RWPE1 (cell line): ENCODE results near the gene TECPR2.

Source experiments
- CTCF ChIA-PET: fragments of 350-600 bp; sonication (Branson Sonifier 250); formaldehyde crosslinking; extraction: SDS; loops from one replicate; lab custom pipeline; 2021; lab: Yijun Ruan, JAX
- POLR2A ChIA-PET: fragments of 400-600 bp; formaldehyde crosslinking; extraction: SDS; loops from one replicate; lab custom pipeline; 2020; ENCODE audit warnings: antibody characterized with exemption; ENCODE audit not compliant: low non-redundant PET; lab: Yijun Ruan, JAX
- DNase-seq: peaks from one replicate; pipeline ENCODE4 v3.0.0; 2012; ENCODE audit warnings: low spot score
- H3K27ac ChIP-seq: fragments of 450-650 bp; 2 replicates; pipeline ENCODE4 v1.5.1; 2017
- TF ChIP-seq, protein P1 (sequence below): fragments of 450-650 bp; conservative IDR thresholded peaks from 2 replicates; pipeline ENCODE4 v1.5.1; 2017; ENCODE audit warnings: low read depth, mild to moderate bottlenecking

Gene TECPR2, protein sequence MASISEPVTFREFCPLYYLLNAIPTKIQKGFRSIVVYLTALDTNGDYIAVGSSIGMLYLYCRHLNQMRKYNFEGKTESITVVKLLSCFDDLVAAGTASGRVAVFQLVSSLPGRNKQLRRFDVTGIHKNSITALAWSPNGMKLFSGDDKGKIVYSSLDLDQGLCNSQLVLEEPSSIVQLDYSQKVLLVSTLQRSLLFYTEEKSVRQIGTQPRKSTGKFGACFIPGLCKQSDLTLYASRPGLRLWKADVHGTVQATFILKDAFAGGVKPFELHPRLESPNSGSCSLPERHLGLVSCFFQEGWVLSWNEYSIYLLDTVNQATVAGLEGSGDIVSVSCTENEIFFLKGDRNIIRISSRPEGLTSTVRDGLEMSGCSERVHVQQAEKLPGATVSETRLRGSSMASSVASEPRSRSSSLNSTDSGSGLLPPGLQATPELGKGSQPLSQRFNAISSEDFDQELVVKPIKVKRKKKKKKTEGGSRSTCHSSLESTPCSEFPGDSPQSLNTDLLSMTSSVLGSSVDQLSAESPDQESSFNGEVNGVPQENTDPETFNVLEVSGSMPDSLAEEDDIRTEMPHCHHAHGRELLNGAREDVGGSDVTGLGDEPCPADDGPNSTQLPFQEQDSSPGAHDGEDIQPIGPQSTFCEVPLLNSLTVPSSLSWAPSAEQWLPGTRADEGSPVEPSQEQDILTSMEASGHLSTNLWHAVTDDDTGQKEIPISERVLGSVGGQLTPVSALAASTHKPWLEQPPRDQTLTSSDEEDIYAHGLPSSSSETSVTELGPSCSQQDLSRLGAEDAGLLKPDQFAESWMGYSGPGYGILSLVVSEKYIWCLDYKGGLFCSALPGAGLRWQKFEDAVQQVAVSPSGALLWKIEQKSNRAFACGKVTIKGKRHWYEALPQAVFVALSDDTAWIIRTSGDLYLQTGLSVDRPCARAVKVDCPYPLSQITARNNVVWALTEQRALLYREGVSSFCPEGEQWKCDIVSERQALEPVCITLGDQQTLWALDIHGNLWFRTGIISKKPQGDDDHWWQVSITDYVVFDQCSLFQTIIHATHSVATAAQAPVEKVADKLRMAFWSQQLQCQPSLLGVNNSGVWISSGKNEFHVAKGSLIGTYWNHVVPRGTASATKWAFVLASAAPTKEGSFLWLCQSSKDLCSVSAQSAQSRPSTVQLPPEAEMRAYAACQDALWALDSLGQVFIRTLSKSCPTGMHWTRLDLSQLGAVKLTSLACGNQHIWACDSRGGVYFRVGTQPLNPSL (N-terminal part only)

DNA sequence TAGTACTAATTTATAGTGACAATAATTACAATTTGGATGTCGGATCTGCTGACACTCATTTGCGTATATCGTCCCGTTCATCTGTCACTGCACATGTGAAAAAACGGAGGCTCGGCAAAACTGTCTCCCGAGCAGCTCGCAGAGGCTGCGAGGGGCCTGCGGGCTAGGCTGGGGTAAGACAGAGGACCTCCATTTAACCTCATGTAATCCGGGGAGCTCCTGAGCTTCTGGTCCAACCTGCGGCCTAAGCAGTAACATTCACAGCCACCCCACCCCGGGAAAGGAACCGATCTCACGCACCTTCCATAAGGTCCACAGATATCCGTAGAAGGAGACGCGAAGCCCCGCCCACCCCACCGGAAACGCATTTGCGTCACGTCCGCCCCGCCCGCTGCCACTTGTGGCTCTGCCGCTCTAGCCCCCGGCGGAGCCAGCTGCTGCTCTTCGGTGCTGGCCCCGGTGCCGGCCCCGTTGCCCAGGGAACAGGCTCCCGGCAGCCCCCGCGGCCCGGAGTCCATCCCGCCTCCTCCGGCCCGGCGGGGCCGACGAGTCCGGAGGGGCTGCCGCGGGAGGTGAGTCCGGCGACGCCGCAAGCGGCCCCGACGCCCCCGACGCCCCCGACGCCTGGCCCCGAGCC, at the start of gene TECPR2, which contains the start of gene CINP:
Gene TECPR2, plus strand, starts transcription at position 397 of the 637 bp plus-strand sequence. CDS start 13,781 bp downstream, outside the sequence.
Gene CINP, minus strand, starts transcription at position 346 of the 637 bp plus-strand sequence. Its CDS starts 39 bp downstream, at position 307.
- POLR2A ChIA-PET: interaction anchor here (0.7 kb wide), 1 partner anchor 13 kb away, joined by 3 read pairs; no protein-coding TSS in a partner anchor
- peak; percentile 97 for DNase-seq
- CTCF ChIA-PET: interaction anchor here (0.7 kb wide), 1 partner anchor 232 kb away, joined by 4 read pairs; no protein-coding TSS in a partner anchor
- H3K27ac ChIP-seq: peak within 1 kb of the TSS; percentile 87
- TF ChIP-seq, protein P1, sequence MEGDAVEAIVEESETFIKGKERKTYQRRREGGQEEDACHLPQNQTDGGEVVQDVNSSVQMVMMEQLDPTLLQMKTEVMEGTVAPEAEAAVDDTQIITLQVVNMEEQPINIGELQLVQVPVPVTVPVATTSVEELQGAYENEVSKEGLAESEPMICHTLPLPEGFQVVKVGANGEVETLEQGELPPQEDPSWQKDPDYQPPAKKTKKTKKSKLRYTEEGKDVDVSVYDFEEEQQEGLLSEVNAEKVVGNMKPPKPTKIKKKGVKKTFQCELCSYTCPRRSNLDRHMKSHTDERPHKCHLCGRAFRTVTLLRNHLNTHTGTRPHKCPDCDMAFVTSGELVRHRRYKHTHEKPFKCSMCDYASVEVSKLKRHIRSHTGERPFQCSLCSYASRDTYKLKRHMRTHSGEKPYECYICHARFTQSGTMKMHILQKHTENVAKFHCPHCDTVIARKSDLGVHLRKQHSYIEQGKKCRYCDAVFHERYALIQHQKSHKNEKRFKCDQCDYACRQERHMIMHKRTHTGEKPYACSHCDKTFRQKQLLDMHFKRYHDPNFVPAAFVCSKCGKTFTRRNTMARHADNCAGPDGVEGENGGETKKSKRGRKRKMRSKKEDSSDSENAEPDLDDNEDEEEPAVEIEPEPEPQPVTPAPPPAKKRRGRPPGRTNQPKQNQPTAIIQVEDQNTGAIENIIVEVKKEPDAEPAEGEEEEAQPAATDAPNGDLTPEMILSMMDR: no peak

DNA sequence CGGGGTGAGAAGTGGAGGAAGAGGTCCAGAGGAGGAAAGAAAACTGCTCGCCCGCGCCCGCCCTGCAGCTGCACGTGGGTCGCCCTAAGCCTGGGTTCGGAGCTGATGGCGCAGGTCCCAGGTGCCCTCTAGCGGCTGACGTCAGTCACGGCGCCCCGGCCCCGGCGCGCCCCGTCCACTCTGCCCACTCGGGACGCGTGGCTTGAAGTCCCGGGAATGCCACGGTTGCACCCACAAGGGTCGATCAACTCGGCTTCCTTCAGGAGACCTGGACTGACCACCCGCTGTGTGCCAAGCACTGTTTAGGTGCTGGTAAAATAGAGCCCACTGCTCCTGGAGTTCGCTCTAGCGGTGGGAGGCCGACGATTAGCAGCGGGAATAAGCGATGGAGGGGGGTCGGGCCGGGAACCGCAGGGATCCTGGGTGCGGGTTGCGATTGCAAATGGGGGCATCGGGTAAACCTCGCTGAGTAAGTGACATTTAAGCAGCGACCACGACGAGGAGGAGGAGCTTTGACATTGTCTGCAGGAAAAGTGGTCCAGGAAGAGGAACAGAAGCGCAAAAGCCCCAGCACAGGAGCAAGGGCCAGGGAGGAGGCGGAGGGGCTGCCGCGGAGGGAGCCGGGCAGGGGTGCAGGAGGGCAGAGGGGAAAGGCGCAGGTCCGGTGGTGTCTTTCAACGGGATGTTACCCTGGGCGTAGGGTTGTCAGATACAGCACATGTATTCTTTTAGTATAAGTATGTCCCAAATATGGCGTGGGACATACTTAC, 48.3 kb upstream of the TECPR2 start:
- peak overlapping the region; percentile 34 for H3K27ac ChIP-seq
- ChIA-PET CTCF (interaction anchor here (0.5 to 2.1 kb wide), 18 partner anchors 13 to 251 kb away, joined by 3 to 11 read pairs (median 3); no protein-coding TSS in a partner anchor), POLR2A (no interaction called here)
- TF ChIP-seq, protein P1: peak; percentile 97
- peak; percentile 84 for DNase-seq

DNA sequence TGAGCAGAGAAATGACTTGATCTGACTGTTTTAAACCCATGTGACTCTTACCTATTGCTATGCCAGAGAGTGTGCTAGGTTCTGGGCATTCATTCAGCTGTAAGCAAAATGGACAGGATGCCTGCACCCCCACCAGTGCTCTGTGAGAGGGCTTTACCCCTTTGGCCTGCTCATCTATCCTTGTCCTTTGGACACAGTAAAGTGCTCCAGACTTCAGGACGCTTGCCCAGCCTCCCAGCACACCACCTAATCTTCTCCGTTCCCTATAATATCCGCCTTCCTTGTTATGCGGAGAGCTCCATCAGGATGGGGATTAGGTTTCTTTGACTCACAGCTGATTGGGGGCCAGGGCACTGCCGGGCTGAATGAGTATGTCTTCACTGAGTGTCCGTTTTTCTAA, 47.6 kb upstream of the TECPR2 start:
- POLR2A ChIA-PET: no interaction called here
- CTCF ChIA-PET: interaction anchor here (0.5 to 2.1 kb wide), 12 partner anchors 18 to 511 kb away, joined by 3 to 11 read pairs (median 4); no protein-coding TSS in a partner anchor
- TF ChIP-seq, protein P1: no peak

DNA sequence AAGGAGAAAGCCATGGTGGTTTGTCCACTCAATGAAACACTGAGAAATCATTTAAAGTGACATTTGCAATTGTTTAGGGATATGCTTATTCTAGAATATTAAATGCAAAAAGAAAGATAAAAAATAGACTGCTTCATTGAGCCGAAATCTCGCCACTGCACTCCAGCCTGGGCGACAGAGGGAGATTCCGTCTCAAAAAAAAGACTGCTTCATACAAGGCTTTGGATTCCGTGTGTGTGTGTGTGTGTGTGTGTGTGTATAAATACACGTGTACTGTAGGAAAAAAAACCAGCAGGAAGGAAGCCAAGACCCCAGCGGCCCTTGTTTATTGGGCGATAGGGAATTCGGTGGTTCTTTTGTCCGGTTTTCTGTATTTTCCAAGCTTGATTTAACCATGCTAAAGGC, 46.4 kb upstream of the TECPR2 start:
- TF ChIP-seq, protein P1: no peak
- DNase-seq: no peak
- H3K27ac ChIP-seq: peak overlapping the region; percentile 86
- CTCF ChIA-PET: interaction anchor here (0.7 to 1.3 kb wide), 9 partner anchors 8 to 412 kb away, joined by 3 to 7 read pairs (median 3); no protein-coding TSS in a partner anchor
- POLR2A ChIA-PET: interaction anchor here (0.6 to 0.7 kb wide), 4 partner anchors 40 to 191 kb away, joined by 3 to 8 read pairs (median 6); no protein-coding TSS in a partner anchor

More for the DNA sequence above, 47.6 kb upstream of the TECPR2 start:
- H3K27ac ChIP-seq: peak overlapping the region; percentile 43; the same call in 1 of the 2 replicates
- no peak for DNase-seq
